ENCODE results near the gene GADD45B. TPM values are rescaled to one million over a fixed set of nuclear protein-coding genes. Genes with fewer than 3 reads are reported as not detected.

The GADD45B gene
- total and polyA plus RNA-seq, 10 of the 15 experiments (the other 5 are each of a cell fraction or from before 2014, with no cell fraction given) = 2.4 to 180 (median 91.1) TPM

GRCh38 chr19:2432131-2432848 lies 43.6 kb upstream of the GADD45B start (continued):
- TF ChIP-seq GABPA (IDR thresholded peaks at IDR 0.05; ENCODE audit: low read depth) (no peak), IKZF1 (conservative IDR thresholded peaks at IDR 0.05) (no peak), ZSCAN29 (IDR thresholded peaks at IDR 0.05) (no peak), ZZZ3 (IDR thresholded peaks at IDR 0.05; ENCODE audit: control insufficient read depth, insufficient read length, low read depth) (no peak)

- no TSS peak for BruUV-seq (replicated peaks)
- ChIA-PET POLR2A (no interaction called here), CTCF (no interaction called here), RAD21 (ENCODE audit: unreplicated experiment) (no interaction called here), SMC1A (ENCODE audit: uncharacterized antibody, unreplicated experiment) (no interaction called here)
- no peak overlapping the region for H3K27ac ChIP-seq (ENCODE audit: control insufficient read depth, insufficient read depth)
- H3K4me3 ChIP-seq = no peak overlapping the region
- FAIRE-seq = no peak
- no peak for ATAC-seq
- WGBS (ENCODE audit: insufficient coverage, insufficient replicate concordance, low lambda C conversion rate, missing lambda C conversion rate) = over 99% methylated on average over 17 of the region's 30 CpGs
- H3K27me3 ChIP-seq (replicated peaks in 1 of 2; ENCODE audit: control insufficient read depth in 2 of 2, insufficient read depth in 2 of 2, low read length in 1 of 2) = no peaks in the 10 kb centered on the region
- no peak overlapping the region for H3K4me2 ChIP-seq (ENCODE audit: control insufficient read depth, insufficient read depth)
- H3K9me3 ChIP-seq (replicated peaks; ENCODE audit: control insufficient read depth, insufficient read depth, low read length) = no peaks in the 10 kb centered on the region
- no peaks in the 10 kb centered on the region for H3K79me2 ChIP-seq (ENCODE audit: control insufficient read depth, insufficient read depth, low read length)
- no peaks in the 10 kb centered on the region for H3K4me1 ChIP-seq (ENCODE audit: control insufficient read depth, insufficient read depth, low read length)
- intact Hi-C loops (cut with micrococcal nuclease; ENCODE audit: unreplicated experiment) (no loop called here), in situ Hi-C loops (cut with MboI) (no loop called here)
- H3K36me3 ChIP-seq (ENCODE audit: control insufficient read depth in 2 of 2, insufficient read depth in 2 of 2, low read length in 1 of 2) = peaks cover 13 to 57% of the 10 kb centered on the region in 2 experiments
- DNase-seq (ENCODE audit: low read depth, low spot score) = no peak
- no peaks in the 10 kb centered on the region for H4K20me1 ChIP-seq (ENCODE audit: control insufficient read depth, insufficient read depth)
- H3K9ac ChIP-seq (ENCODE audit: control insufficient read depth, insufficient read depth, low read length) = no peak overlapping the region
- H2AFZ ChIP-seq (ENCODE audit: control insufficient read depth, low read depth, low read length) = no peak overlapping the region
- TF ChIP-seq TCF7 (IDR thresholded peaks at IDR 0.05; ENCODE audit: borderline replicate concordance) (no peak), ZBTB33 (IDR thresholded peaks at IDR 0.05) (no peak), PAX8 (IDR thresholded peaks at IDR 0.05) (no peak), RELA (IDR thresholded peaks at IDR 0.05; ENCODE audit: borderline replicate concordance, partially characterized antibody) (no peak), NFIC (IDR thresholded peaks at IDR 0.05; ENCODE audit: low read depth, low read length) (no peak), ZNF687 (IDR thresholded peaks at IDR 0.05) (no peak), RFX5 (IDR thresholded peaks at IDR 0.05; ENCODE audit: low read depth, low read length) (no peak), YBX1 (IDR thresholded peaks at IDR 0.05) (no peak), POLR2AphosphoS5 (IDR thresholded peaks at IDR 0.05; ENCODE audit: low read length) (no peak), E4F1 (IDR thresholded peaks at IDR 0.05; ENCODE audit: borderline replicate concordance, partially characterized antibody) (no peak), ZNF384 (IDR thresholded peaks at IDR 0.05; ENCODE audit: borderline replicate concordance, low read depth, low read length) (no peak), FOXM1 (IDR thresholded peaks at IDR 0.05; ENCODE audit: low read depth, low read length) (no peak)
These were observed 42.1 kb upstream of the GADD45B start for GRCh38 chr19:2433854-2434253.
